Cardiac fibroblast (primary cell): ENCODE results near the gene ST7.

Experiments
- DNase-seq, 2 donors: peaks; one replicate each; pipeline versions ENCODE4 v3.0.0 to v3.0.0-alpha.2; 2010; ENCODE audit warnings: low read depth in 2 of 2
- H3K4me3 ChIP-seq, 2 donors: replicated peaks in 1 of 2; 1 replicate in 1 of 2; 2 replicates in 1 of 2; pipeline ENCODE4 v1.5.1; 2011; ENCODE audit warnings: low read depth in 2 of 2, low read length in 2 of 2, mild to moderate bottlenecking in 2 of 2, moderate library complexity in 1 of 2
- CTCF ChIP-seq: IDR thresholded peaks from one replicate; pipeline ENCODE4 v1.5.1; 2011; ENCODE audit warnings: low read depth, mild to moderate bottlenecking, low read length, inconsistent platforms

Gene ST7

GRCh38 chr7:116953372-116953905 is at the start of gene ST7:
TSS of gene ST7 (plus strand) at chr7:116953501. CDS start at chr7:116953541, 40 bp downstream.
- DNase-seq, result peak; percentile 68 to 74
- peak within 1 kb of the TSS; percentile 66 to 67 for H3K4me3 ChIP-seq
- no peak for TF ChIP-seq CTCF

GRCh38 chr7:116906391-116906790 is 46.9 kb upstream of the ST7 start:
- no peak for DNase-seq
- no peak overlapping the region for H3K4me3 ChIP-seq
- TF ChIP-seq CTCF, result no peak

GRCh38 chr7:116910383-116910782 is 42.9 kb upstream of the ST7 start:
- TF ChIP-seq CTCF, result no peak
- DNase-seq, result no peak
- H3K4me3 ChIP-seq, result no peak overlapping the region

GRCh38 chr7:116911801-116912200 is 41.5 kb upstream of the ST7 start:
- H3K4me3 ChIP-seq, result no peak overlapping the region
- no peak for TF ChIP-seq CTCF
- DNase-seq, result no peak

- DNase-seq, result no peak
These were observed 40.9 kb upstream of the ST7 start for GRCh38 chr7:116912269-116912909.

GRCh38 chr7:116918704-116919103 is 34.6 kb upstream of the ST7 start:
- no peak for TF ChIP-seq CTCF
- H3K4me3 ChIP-seq, result no peak overlapping the region
- no peak for DNase-seq

More at GRCh38 chr7:116912269-116912909, 40.9 kb upstream of the ST7 start:
- TF ChIP-seq CTCF, result no peak
- no peak overlapping the region for H3K4me3 ChIP-seq
